ENCODE data around the gene SLC27A5. TPM values are rescaled to one million over a fixed set of nuclear protein-coding genes. Genes with fewer than 3 reads are reported as not detected.

Gene SLC27A5
- total and polyA plus RNA-seq, 2 of the 4 experiments (the other 2 are of a cell fraction), result 7.7 to 11.2 TPM

DNA sequence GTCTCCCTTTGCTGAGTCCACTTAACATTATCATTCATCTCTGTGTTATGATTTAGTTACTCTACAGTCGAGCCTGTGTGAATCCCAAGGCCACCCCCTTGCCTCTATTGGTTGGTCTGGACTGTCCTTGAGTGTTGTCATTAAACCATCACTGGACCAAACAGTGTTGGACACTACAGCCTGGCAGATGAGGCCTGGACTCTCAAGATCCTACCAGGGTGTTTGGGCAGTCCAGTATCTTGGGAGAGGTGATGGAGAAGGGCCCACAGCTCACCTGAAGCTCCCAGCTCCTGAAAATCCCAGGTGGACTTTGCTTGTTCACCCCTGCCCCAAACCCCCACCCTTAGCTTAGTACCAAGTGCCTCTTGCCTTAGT is 39.3 kb upstream of the SLC27A5 start:
- WGBS, 2 experiments (ENCODE audit: extremely low coverage in 2 of 2, insufficient read length in 1 of 2), result no CpG with 5 or more reads among the region's 1 CpG
- CTCF ChIA-PET, result no interaction called here
- BruUV-seq (replicated peaks), result no TSS peak
- no peak overlapping the region for H2AK5ac ChIP-seq (ENCODE audit: low read depth, low read length)
- no peak overlapping the region for H3K18ac ChIP-seq (ENCODE audit: low read depth, low read length)
- no peak overlapping the region for H3K14ac ChIP-seq (replicated peaks; ENCODE audit: low read depth, low read length)
- no peak overlapping the region for H3K23ac ChIP-seq (ENCODE audit: low read depth, low read length)
- no peak overlapping the region for H2BK20ac ChIP-seq (ENCODE audit: low read depth, low read length)
- H3K27ac ChIP-seq (ENCODE audit: insufficient read depth, low read length), result no peak overlapping the region
- no peak overlapping the region for H3K4me2 ChIP-seq (ENCODE audit: low read depth, low read length)
- H2BK5ac ChIP-seq (ENCODE audit: low read depth, low read length, poor library complexity, severe bottlenecking), result no peak overlapping the region
- no peak overlapping the region for H2AFZ ChIP-seq (replicated peaks; ENCODE audit: low read length, poor library complexity)
- no peak overlapping the region for H3K4me3 ChIP-seq (ENCODE audit: insufficient read depth, low read depth, low read length)
- in situ Hi-C loops (cut with MboI; ENCODE audit: low sequenced_read_pairs), result no loop called here
- no peak overlapping the region for H4K91ac ChIP-seq (ENCODE audit: insufficient read depth, low read depth, low read length)
- H3K27me3 ChIP-seq (ENCODE audit: control insufficient read depth, insufficient read depth, low read length), result no peaks in the 10 kb centered on the region
- POLR2A ChIA-PET (ENCODE audit: unreplicated experiment), result no interaction called here
- no peaks in the 10 kb centered on the region for H3K9me3 ChIP-seq (ENCODE audit: control insufficient read depth, insufficient read depth, low read length)
- peaks cover 57% of the 10 kb centered on the region for H4K20me1 ChIP-seq (ENCODE audit: insufficient read depth, low read length)
- H3K56ac ChIP-seq (ENCODE audit: extremely low read depth, insufficient read depth, low read length), result no peak overlapping the region
- ATAC-seq (ENCODE audit: low read depth) (no peak), DNase-seq (no peak)
- H3K4ac ChIP-seq (ENCODE audit: low read depth, low read length), result no peak overlapping the region
- TF ChIP-seq MXI1 (IDR thresholded peaks at IDR 0.05; ENCODE audit: borderline replicate concordance, low read depth, low read length) (no peak), RAD21 (IDR thresholded peaks at IDR 0.05; ENCODE audit: low read length) (no peak), FOS (IDR thresholded peaks at IDR 0.05; ENCODE audit: low read depth, low read length) (no peak), BHLHE40 (IDR thresholded peaks at IDR 0.05; ENCODE audit: low read depth, low read length) (no peak), POLR2A (IDR thresholded peaks at IDR 0.05; ENCODE audit: low read depth, low read length) (no peak), RCOR1 (IDR thresholded peaks at IDR 0.05; ENCODE audit: insufficient replicate concordance, low read length) (no peak), MAFK (IDR thresholded peaks at IDR 0.05; ENCODE audit: low read depth, low read length) (no peak), RFX5 (IDR thresholded peaks at IDR 0.05; ENCODE audit: low read depth, low read length) (no peak), CEBPB (IDR thresholded peaks at IDR 0.05; ENCODE audit: low read depth, low read length) (no peak), SMC3 (IDR thresholded peaks at IDR 0.05; ENCODE audit: low read depth, low read length) (no peak), NFE2L2 (IDR thresholded peaks at IDR 0.05; ENCODE audit: low read depth, low read length) (no peak), CHD1 (IDR thresholded peaks at IDR 0.05; ENCODE audit: low read depth, low read length) (no peak), MAZ (IDR thresholded peaks at IDR 0.05; ENCODE audit: borderline replicate concordance, low read depth, low read length) (no peak)
- TF ChIP-seq, protein P1, sequence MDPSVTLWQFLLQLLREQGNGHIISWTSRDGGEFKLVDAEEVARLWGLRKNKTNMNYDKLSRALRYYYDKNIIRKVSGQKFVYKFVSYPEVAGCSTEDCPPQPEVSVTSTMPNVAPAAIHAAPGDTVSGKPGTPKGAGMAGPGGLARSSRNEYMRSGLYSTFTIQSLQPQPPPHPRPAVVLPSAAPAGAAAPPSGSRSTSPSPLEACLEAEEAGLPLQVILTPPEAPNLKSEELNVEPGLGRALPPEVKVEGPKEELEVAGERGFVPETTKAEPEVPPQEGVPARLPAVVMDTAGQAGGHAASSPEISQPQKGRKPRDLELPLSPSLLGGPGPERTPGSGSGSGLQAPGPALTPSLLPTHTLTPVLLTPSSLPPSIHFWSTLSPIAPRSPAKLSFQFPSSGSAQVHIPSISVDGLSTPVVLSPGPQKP (IDR thresholded peaks at IDR 0.05; ENCODE audit: borderline replicate concordance, low read depth, low read length), result no peak
- TF ChIP-seq, protein P2, sequence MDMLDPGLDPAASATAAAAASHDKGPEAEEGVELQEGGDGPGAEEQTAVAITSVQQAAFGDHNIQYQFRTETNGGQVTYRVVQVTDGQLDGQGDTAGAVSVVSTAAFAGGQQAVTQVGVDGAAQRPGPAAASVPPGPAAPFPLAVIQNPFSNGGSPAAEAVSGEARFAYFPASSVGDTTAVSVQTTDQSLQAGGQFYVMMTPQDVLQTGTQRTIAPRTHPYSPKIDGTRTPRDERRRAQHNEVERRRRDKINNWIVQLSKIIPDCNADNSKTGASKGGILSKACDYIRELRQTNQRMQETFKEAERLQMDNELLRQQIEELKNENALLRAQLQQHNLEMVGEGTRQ (IDR thresholded peaks at IDR 0.05; ENCODE audit: low read depth, low read length), result no peak
- TF ChIP-seq, protein P3, sequence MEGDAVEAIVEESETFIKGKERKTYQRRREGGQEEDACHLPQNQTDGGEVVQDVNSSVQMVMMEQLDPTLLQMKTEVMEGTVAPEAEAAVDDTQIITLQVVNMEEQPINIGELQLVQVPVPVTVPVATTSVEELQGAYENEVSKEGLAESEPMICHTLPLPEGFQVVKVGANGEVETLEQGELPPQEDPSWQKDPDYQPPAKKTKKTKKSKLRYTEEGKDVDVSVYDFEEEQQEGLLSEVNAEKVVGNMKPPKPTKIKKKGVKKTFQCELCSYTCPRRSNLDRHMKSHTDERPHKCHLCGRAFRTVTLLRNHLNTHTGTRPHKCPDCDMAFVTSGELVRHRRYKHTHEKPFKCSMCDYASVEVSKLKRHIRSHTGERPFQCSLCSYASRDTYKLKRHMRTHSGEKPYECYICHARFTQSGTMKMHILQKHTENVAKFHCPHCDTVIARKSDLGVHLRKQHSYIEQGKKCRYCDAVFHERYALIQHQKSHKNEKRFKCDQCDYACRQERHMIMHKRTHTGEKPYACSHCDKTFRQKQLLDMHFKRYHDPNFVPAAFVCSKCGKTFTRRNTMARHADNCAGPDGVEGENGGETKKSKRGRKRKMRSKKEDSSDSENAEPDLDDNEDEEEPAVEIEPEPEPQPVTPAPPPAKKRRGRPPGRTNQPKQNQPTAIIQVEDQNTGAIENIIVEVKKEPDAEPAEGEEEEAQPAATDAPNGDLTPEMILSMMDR (conservative IDR thresholded peaks at IDR 0.05; ENCODE audit: low read depth, low read length), result no peak
- H2BK120ac ChIP-seq (ENCODE audit: low read depth, low read length), result no peak overlapping the region
- peaks cover 27 to 85% of the 10 kb centered on the region in 2 experiments for H3K79me1 ChIP-seq (ENCODE audit: low read depth in 1 of 2, low read length in 2 of 2)
- peaks cover 26% of the 10 kb centered on the region for H3K9me1 ChIP-seq (ENCODE audit: insufficient read depth, low read length)
- no peak overlapping the region for H4K5ac ChIP-seq (ENCODE audit: low read depth, low read length)
- no peak overlapping the region for H2BK15ac ChIP-seq (ENCODE audit: low read depth, low read length)
- no peak overlapping the region for H2AK9ac ChIP-seq (replicated peaks; ENCODE audit: low read depth, low read length, poor library complexity)
- intact Hi-C loops (cut with micrococcal nuclease), result no loop called here
- dilution Hi-C loops (cut with HindIII; ENCODE audit: low sequenced_read_pairs, unreplicated experiment), result no loop called here
- H3K4me1 ChIP-seq (ENCODE audit: control insufficient read depth, insufficient read depth, low read length), result peaks cover 17% of the 10 kb centered on the region
- H3K36me3 ChIP-seq (ENCODE audit: control insufficient read depth, insufficient read depth, low read length), result peaks cover 66% of the 10 kb centered on the region
- H4K8ac ChIP-seq (ENCODE audit: low read depth in 2 of 2, low read length in 2 of 2), result no peak overlapping the region
- H3K9ac ChIP-seq (ENCODE audit: low read depth, low read length), result no peak overlapping the region
